Measurements from ENCODE around the gene HOXC6.

Gene HOXC6

GRCh38 chr12:54034785-54035310 lies 6.6 kb downstream of the HOXC6 start:
- no peak for TF ChIP-seq CTCF (IDR thresholded peaks at IDR 0.05; ENCODE audit: low read depth, low read length, missing control alignments)
- DNase-seq (ENCODE audit: low read depth), result no peak
- in situ Hi-C loops (cut with HindIII; ENCODE audit: low sequenced_read_pairs), result no loop called here
- H3K4me3 ChIP-seq (ENCODE audit: low read depth, low read length), result no peak overlapping the region

DNA sequence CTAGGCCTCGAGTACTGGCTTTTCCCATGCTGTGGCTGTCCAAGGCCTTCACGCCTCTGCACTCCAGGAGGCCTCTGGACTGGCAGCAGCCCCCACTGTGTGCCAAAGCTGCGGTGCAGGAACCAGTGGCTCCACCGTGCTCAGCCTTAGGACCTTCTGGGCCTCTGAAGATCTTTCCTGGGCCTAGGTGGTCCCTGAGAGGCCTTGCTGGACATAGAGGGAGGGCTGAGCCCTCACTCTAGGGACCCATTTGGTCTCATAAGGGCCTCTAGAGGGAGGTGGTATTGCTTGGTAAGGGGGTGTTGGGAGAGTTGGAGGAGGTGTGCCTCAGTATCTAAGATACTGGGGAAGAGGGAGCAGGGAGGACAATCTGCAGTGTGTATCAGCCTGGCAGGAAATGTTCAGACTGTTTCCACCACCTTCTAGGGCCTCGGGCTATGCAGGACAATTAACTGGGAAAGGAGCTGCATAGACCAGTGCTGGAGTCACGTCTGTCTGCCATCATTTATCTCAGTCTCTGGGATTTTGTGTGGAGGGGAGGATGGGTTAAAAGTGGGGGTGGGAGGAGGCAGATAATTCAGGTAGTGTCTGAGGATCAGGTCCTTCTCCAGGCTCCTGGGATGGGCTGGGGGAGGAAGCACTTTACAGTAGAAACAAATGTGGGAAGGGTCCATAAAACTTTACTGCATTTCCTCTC lies 7.5 kb downstream of the HOXC6 start:
- no peak for DNase-seq (ENCODE audit: low read depth)
- TF ChIP-seq CTCF (IDR thresholded peaks at IDR 0.05; ENCODE audit: low read depth, low read length, missing control alignments), result no peak
- in situ Hi-C loops (cut with HindIII; ENCODE audit: low sequenced_read_pairs), result no loop called here
- no peak overlapping the region for H3K4me3 ChIP-seq (ENCODE audit: low read depth, low read length)

- in situ Hi-C loops (cut with HindIII; ENCODE audit: low sequenced_read_pairs), result no loop called here
- H3K4me3 ChIP-seq (ENCODE audit: low read depth, low read length), result no peak overlapping the region
- DNase-seq (ENCODE audit: low read depth), result no peak
- no peak for TF ChIP-seq CTCF (IDR thresholded peaks at IDR 0.05; ENCODE audit: low read depth, low read length, missing control alignments)
Measured at GRCh38 chr12:54036620-54037359, 8.6 kb downstream of the HOXC6 start.

DNA sequence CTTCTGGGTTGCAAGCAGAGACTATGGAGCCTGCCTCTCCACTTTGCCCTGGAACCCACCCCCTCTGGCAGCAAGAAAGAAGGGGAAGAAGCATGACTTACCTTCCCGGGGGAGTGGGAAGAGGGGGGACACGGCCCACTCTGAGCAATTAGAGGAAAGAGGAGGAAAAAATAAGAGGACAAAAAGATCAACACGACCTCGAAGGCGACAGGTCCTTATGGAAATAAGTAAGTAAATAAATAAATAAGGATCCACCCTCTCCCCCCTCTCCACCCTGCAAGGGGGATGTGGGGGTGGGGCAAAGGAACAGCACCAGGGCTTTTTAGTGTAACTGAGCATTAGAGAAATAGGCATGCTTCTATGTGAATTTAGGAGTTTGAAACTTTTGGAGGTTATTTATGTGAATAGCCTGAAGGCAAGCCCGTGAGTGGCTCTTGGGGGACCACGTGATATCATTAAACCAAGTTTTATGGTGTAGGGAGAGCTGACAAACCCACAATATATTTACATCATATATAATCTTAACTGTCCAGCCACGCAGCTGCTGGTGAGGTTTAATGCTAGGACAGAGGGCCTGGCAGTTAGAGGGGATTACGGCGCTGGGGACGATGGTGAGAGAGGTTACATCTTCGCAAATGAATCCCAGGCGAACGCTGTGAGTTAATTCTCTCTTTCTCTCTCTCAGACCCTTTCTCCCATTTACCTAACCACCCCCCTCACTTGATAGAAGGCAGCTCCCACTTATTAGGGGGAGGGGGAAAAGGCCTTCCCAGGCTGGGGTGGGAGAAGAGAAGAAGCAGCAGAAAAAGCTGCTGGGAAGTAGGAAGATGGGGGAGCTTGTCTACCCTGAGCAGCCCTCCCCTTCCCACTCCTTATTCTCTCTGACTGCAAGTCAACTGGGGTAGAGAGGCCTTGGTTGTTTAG lies 9.4 kb downstream of the HOXC6 start:
- in situ Hi-C loops (cut with HindIII; ENCODE audit: low sequenced_read_pairs), result no loop called here
- no peak overlapping the region for H3K4me3 ChIP-seq (ENCODE audit: low read depth, low read length)
- no peak for DNase-seq (ENCODE audit: low read depth)
- no peak for TF ChIP-seq CTCF (IDR thresholded peaks at IDR 0.05; ENCODE audit: low read depth, low read length, missing control alignments)

DNA sequence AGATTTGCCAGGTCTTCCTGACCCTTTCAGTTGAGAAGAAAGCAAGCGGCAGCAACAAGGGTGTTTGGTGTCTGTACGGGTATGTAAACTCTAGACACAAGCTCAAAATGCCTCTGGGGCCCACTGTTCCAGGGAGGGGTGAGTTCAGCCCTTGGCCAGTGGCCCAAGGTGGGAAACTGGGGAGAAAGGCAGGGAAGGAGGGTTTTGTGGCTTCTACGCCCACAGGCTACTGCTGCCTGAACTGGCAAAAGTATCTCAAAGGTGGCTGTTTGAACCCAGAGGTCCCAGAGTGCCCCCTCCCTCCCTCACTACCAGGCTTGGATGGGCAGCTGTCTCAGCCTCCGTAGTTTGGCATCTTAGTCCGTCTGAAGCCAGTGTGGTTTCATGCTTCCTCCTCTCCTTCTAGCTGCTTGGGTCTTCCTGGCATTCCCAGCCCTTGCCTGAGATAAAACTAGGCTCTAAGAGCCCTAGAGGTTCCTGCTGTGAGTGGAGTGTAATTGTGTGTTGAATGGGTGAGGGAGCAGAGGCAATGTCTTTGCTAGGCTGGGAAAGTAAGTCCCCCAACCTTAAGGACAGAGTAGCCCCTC lies 10.1 kb downstream of the HOXC6 start:
- in situ Hi-C loops (cut with HindIII; ENCODE audit: low sequenced_read_pairs), result no loop called here
- no peak for DNase-seq (ENCODE audit: low read depth)
- H3K4me3 ChIP-seq (ENCODE audit: low read depth, low read length), result no peak overlapping the region
- no peak for TF ChIP-seq CTCF (IDR thresholded peaks at IDR 0.05; ENCODE audit: low read depth, low read length, missing control alignments)

All from astrocyte of the cerebellum (primary cell).